ENCODE results near the gene MTR.

GRCh38 chr1:236750928-236751327 is 44.2 kb upstream of the MTR start:
- TF ChIP-seq EZH2 (IDR thresholded peaks at IDR 0.05; ENCODE audit: borderline replicate concordance, insufficient read depth, low read depth, low read length, poor library complexity, severe bottlenecking) (no peak), CTCF (IDR thresholded peaks at IDR 0.05) (no peak)
